Dendritic cell treated with granulocyte-macrophage colony-stimulating factor and Interleukin-4, amounts not matched to agents 40 ng/mL and 50 ng/mL, for 4 days (primary cell): ENCODE data around the gene MADD.

Experiments used
- H3K27ac Mint-ChIP-seq: one replicate; pipeline ENCODE4 v1.8.0; 2022; ENCODE audit warnings: mild to moderate bottlenecking, mixed read lengths
- H3K27me3 Mint-ChIP-seq: one replicate; pipeline ENCODE4 v1.8.0; 2022; ENCODE audit warnings: mild to moderate bottlenecking, mixed read lengths
- H3K36me3 Mint-ChIP-seq: one replicate; pipeline ENCODE4 v1.8.0; 2022; ENCODE audit warnings: low read depth, mixed read lengths
- H3K4me1 Mint-ChIP-seq: one replicate; pipeline ENCODE4 v1.8.0; 2022; ENCODE audit warnings: low read depth, mixed read lengths
- H3K4me3 Mint-ChIP-seq: one replicate; pipeline ENCODE4 v1.8.0; 2022; ENCODE audit warnings: mild to moderate bottlenecking, moderate library complexity, mixed read lengths
- H3K9me3 Mint-ChIP-seq: one replicate; pipeline ENCODE4 v1.8.0; 2022; ENCODE audit warnings: mixed read lengths
- intact Hi-C: fragments of 100-400 bp; cut with micrococcal nuclease; formaldehyde crosslinking; loops from one replicate; pipeline ENCODE4 v1.15.0; 2022

Gene MADD

GRCh38 chr11:47272706-47273105 lies 2.8 kb downstream of the MADD start:
- intact Hi-C loops, result loop anchor here (5.0 kb wide), 1 partner anchor 40 kb away; no protein-coding TSS in a partner anchor
- peaks cover 64% of the 10 kb centered on the region for H3K36me3 Mint-ChIP-seq
- no peaks in the 10 kb centered on the region for H3K9me3 Mint-ChIP-seq
- no peak overlapping the region for H3K27ac Mint-ChIP-seq
- H3K4me3 Mint-ChIP-seq, result no peak overlapping the region
- peaks cover 43% of the 10 kb centered on the region for H3K4me1 Mint-ChIP-seq
- no peaks in the 10 kb centered on the region for H3K27me3 Mint-ChIP-seq

GRCh38 chr11:47274495-47275235 lies 4.7 kb downstream of the MADD start:
- no peak overlapping the region for H3K4me3 Mint-ChIP-seq
- no peaks in the 10 kb centered on the region for H3K9me3 Mint-ChIP-seq
- no peak overlapping the region for H3K27ac Mint-ChIP-seq
- peaks cover 71% of the 10 kb centered on the region for H3K36me3 Mint-ChIP-seq
- intact Hi-C loops, result loop anchor here (5.0 kb wide), 1 partner anchor 42 kb away; no protein-coding TSS in a partner anchor
- H3K4me1 Mint-ChIP-seq, result peaks cover 26% of the 10 kb centered on the region
- no peaks in the 10 kb centered on the region for H3K27me3 Mint-ChIP-seq

GRCh38 chr11:47276923-47277322 lies 7.0 kb downstream of the MADD start:
- Mint-ChIP-seq H3K27ac (no peak overlapping the region), H3K27me3 (no peaks in the 10 kb centered on the region), H3K4me1 (peaks cover 10% of the 10 kb centered on the region), H3K4me3 (no peak overlapping the region), H3K9me3 (no peaks in the 10 kb centered on the region), H3K36me3 (peaks cover 86% of the 10 kb centered on the region)
- intact Hi-C loops, result no loop called here

- H3K9me3 Mint-ChIP-seq, result no peaks in the 10 kb centered on the region
- H3K4me3 Mint-ChIP-seq, result no peak overlapping the region
- no peaks in the 10 kb centered on the region for H3K4me1 Mint-ChIP-seq
- no peak overlapping the region for H3K27ac Mint-ChIP-seq
- intact Hi-C loops, result no loop called here
- H3K27me3 Mint-ChIP-seq, result no peaks in the 10 kb centered on the region
- H3K36me3 Mint-ChIP-seq, result peaks cover 97% of the 10 kb centered on the region
Measured at GRCh38 chr11:47278058-47278457, 8.1 kb downstream of the MADD start.

GRCh38 chr11:47278769-47279168 lies 8.8 kb downstream of the MADD start:
- no peak overlapping the region for H3K4me3 Mint-ChIP-seq
- H3K4me1 Mint-ChIP-seq, result no peaks in the 10 kb centered on the region
- H3K27ac Mint-ChIP-seq, result no peak overlapping the region
- no peaks in the 10 kb centered on the region for H3K9me3 Mint-ChIP-seq
- H3K36me3 Mint-ChIP-seq, result peaks cover 100% of the 10 kb centered on the region
- H3K27me3 Mint-ChIP-seq, result no peaks in the 10 kb centered on the region
- intact Hi-C loops, result no loop called here

GRCh38 chr11:47280099-47280498 lies 10.2 kb downstream of the MADD start:
- H3K27me3 Mint-ChIP-seq, result no peaks in the 10 kb centered on the region
- intact Hi-C loops, result no loop called here
- no peaks in the 10 kb centered on the region for H3K9me3 Mint-ChIP-seq
- no peaks in the 10 kb centered on the region for H3K4me1 Mint-ChIP-seq
- no peak overlapping the region for H3K4me3 Mint-ChIP-seq
- H3K27ac Mint-ChIP-seq, result no peak overlapping the region
- H3K36me3 Mint-ChIP-seq, result peaks cover 100% of the 10 kb centered on the region

- H3K4me3 Mint-ChIP-seq, result no peak overlapping the region
- intact Hi-C loops, result no loop called here
- no peaks in the 10 kb centered on the region for H3K4me1 Mint-ChIP-seq
- no peak overlapping the region for H3K27ac Mint-ChIP-seq
- H3K9me3 Mint-ChIP-seq, result no peaks in the 10 kb centered on the region
- H3K27me3 Mint-ChIP-seq, result no peaks in the 10 kb centered on the region
- peaks cover 100% of the 10 kb centered on the region for H3K36me3 Mint-ChIP-seq
Measured at GRCh38 chr11:47280860-47281259, 10.9 kb downstream of the MADD start.

- H3K9me3 Mint-ChIP-seq, result no peaks in the 10 kb centered on the region
- no peak overlapping the region for H3K4me3 Mint-ChIP-seq
- intact Hi-C loops, result no loop called here
- no peaks in the 10 kb centered on the region for H3K27me3 Mint-ChIP-seq
- H3K36me3 Mint-ChIP-seq, result peaks cover 100% of the 10 kb centered on the region
- no peak overlapping the region for H3K27ac Mint-ChIP-seq
- no peaks in the 10 kb centered on the region for H3K4me1 Mint-ChIP-seq
Measured at GRCh38 chr11:47282462-47282861, 12.5 kb downstream of the MADD start.

- H3K9me3 Mint-ChIP-seq, result no peaks in the 10 kb centered on the region
- no peak overlapping the region for H3K27ac Mint-ChIP-seq
- intact Hi-C loops, result no loop called here
- H3K4me3 Mint-ChIP-seq, result no peak overlapping the region
- H3K27me3 Mint-ChIP-seq, result no peaks in the 10 kb centered on the region
- H3K4me1 Mint-ChIP-seq, result no peaks in the 10 kb centered on the region
- peaks cover 100% of the 10 kb centered on the region for H3K36me3 Mint-ChIP-seq
Measured at GRCh38 chr11:47284151-47284550, 14.2 kb downstream of the MADD start.

GRCh38 chr11:47285969-47286770 lies 16.2 kb downstream of the MADD start:
- Mint-ChIP-seq H3K27ac (no peak overlapping the region), H3K4me3 (no peak overlapping the region), H3K27me3 (no peaks in the 10 kb centered on the region), H3K36me3 (peaks cover 100% of the 10 kb centered on the region), H3K4me1 (no peaks in the 10 kb centered on the region), H3K9me3 (no peaks in the 10 kb centered on the region)
- intact Hi-C loops, result no loop called here

- no peaks in the 10 kb centered on the region for H3K9me3 Mint-ChIP-seq
- peaks cover 100% of the 10 kb centered on the region for H3K36me3 Mint-ChIP-seq
- intact Hi-C loops, result no loop called here
- no peak overlapping the region for H3K4me3 Mint-ChIP-seq
- H3K4me1 Mint-ChIP-seq, result peaks cover 9% of the 10 kb centered on the region
- no peaks in the 10 kb centered on the region for H3K27me3 Mint-ChIP-seq
- H3K27ac Mint-ChIP-seq, result no peak overlapping the region
Measured at GRCh38 chr11:47288066-47288465, 18.1 kb downstream of the MADD start.

GRCh38 chr11:47289856-47290255 lies 19.9 kb downstream of the MADD start:
- intact Hi-C loops, result no loop called here

GRCh38 chr11:47295385-47295784 lies 25.5 kb downstream of the MADD start:
- Mint-ChIP-seq H3K4me1 (peaks cover 9% of the 10 kb centered on the region), H3K27ac (no peak overlapping the region), H3K36me3 (peaks cover 98% of the 10 kb centered on the region), H3K9me3 (no peaks in the 10 kb centered on the region), H3K4me3 (no peak overlapping the region), H3K27me3 (no peaks in the 10 kb centered on the region)
- intact Hi-C loops, result no loop called here

More at GRCh38 chr11:47289856-47290255, 19.9 kb downstream of the MADD start:
- Mint-ChIP-seq H3K36me3 (peaks cover 100% of the 10 kb centered on the region), H3K4me1 (peaks cover 9% of the 10 kb centered on the region), H3K9me3 (no peaks in the 10 kb centered on the region), H3K27ac (no peak overlapping the region), H3K4me3 (no peak overlapping the region), H3K27me3 (no peaks in the 10 kb centered on the region)

- intact Hi-C loops, result no loop called here
- no peaks in the 10 kb centered on the region for H3K27me3 Mint-ChIP-seq
- peaks cover 9% of the 10 kb centered on the region for H3K4me1 Mint-ChIP-seq
- no peaks in the 10 kb centered on the region for H3K9me3 Mint-ChIP-seq
- peaks cover 98% of the 10 kb centered on the region for H3K36me3 Mint-ChIP-seq
- no peak overlapping the region for H3K4me3 Mint-ChIP-seq
- H3K27ac Mint-ChIP-seq, result no peak overlapping the region
Measured at GRCh38 chr11:47296045-47296444, 26.1 kb downstream of the MADD start.
